ENCODE data around the gene MT1H.

DNA sequence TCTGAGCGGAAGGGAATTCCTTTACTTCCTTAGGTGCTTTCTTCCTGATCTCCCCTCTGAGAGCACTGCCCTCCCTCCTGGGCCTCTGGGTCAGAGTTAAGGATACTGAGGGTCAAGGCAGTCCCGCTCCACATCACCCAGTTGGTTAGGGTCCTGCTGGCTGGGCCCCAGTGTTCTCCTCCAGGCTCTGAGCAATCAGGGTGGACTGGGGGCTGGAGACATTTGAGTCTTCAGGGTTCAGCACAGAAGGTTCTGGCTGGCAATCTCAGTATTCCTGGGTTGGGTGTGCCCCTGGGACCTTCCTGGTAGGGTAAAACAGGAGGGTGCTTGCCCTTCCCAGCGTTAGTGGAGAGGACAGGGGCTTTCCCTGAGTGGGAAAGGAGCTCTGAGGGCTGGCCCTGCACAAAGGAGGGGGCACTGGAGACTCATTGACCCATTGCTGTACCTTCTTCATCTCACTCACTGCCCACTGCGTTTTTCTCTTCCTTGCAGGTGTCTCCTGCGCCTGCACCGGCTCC, 36.7 kb upstream of the MT1H start:
- TF ChIP-seq, protein P1, sequence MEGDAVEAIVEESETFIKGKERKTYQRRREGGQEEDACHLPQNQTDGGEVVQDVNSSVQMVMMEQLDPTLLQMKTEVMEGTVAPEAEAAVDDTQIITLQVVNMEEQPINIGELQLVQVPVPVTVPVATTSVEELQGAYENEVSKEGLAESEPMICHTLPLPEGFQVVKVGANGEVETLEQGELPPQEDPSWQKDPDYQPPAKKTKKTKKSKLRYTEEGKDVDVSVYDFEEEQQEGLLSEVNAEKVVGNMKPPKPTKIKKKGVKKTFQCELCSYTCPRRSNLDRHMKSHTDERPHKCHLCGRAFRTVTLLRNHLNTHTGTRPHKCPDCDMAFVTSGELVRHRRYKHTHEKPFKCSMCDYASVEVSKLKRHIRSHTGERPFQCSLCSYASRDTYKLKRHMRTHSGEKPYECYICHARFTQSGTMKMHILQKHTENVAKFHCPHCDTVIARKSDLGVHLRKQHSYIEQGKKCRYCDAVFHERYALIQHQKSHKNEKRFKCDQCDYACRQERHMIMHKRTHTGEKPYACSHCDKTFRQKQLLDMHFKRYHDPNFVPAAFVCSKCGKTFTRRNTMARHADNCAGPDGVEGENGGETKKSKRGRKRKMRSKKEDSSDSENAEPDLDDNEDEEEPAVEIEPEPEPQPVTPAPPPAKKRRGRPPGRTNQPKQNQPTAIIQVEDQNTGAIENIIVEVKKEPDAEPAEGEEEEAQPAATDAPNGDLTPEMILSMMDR (IDR thresholded peaks at IDR 0.05): no peak
- no peak for TF ChIP-seq ZFX (IDR thresholded peaks at IDR 0.05; ENCODE audit: borderline replicate concordance)
